Adrenal gland (tissue), 12 donors: Measurements from ENCODE around the gene DNAL4. TPM values are rescaled to one million over a fixed set of nuclear protein-coding genes. Genes with fewer than 3 reads are reported as not detected.

Experiments used
- DNase-seq, 7 donors: peaks; one replicate each; pipeline ENCODE4 v3.0.0-alpha.2; 2019 to 2020
- H3K27ac ChIP-seq, 5 donors: fragments of 200-600 bp; sonication (generic) in 4 of 5; 1 replicate in 3 of 5; 2 replicates in 2 of 5; pipeline versions ENCODE4 v1.5.1 to v1.8.0; 2016 to 2020; ENCODE audit warnings: mild to moderate bottlenecking in 1 of 5
- H3K27me3 ChIP-seq: fragments of 200-600 bp; 2 replicates; pipeline ENCODE4 v1.8.0; 2021
- H3K36me3 ChIP-seq, 2 donors: fragments of 200-600 bp; replicated peaks in 1 of 2; 1 replicate in 1 of 2; 2 replicates in 1 of 2; pipeline versions ENCODE4 v1.5.1 to v1.8.0; 2018 to 2022
- H3K4me1 ChIP-seq, 2 donors: fragments of 200-600 bp; replicated peaks in 1 of 2; 1 replicate in 1 of 2; 2 replicates in 1 of 2; pipeline versions ENCODE4 v1.5.1 to v1.8.0; 2018 to 2021
- H3K4me3 ChIP-seq, 4 donors: fragments of 200-600 bp; sonication (generic) in 3 of 4; one replicate each; pipeline ENCODE4 v1.5.1; 2016 to 2018
- H3K9me3 ChIP-seq, 3 donors: fragments of 200-600 bp; sonication (generic) in 1 of 3; replicated peaks in 1 of 3; 1 replicate in 2 of 3; 2 replicates in 1 of 3; pipeline versions ENCODE4 v1.5.1 to v1.8.0; 2016 to 2021
- POLR2A ChIP-seq, 2 donors: fragments of 450-650 bp; IDR thresholded peaks; one replicate each; pipeline ENCODE4 v1.6.1; 2017; ENCODE audit warnings: antibody characterized with exemption in 2 of 2, mild to moderate bottlenecking in 2 of 2, moderate library complexity in 1 of 2
- WGBS, 4 donors: extraction: QIAGEN DNeasy Blood & Tissue Kit in 2 of 4; methylation state at CpG; one replicate each; pipeline versions ENCODE4 v1.1.5 to v1.1.7; 2013 to 2017; 5-methylcytosine and 5-hydroxymethylcytosine counted together
- intact Hi-C, 2 donors: fragments of 100-400 bp; cut with DNase I; formaldehyde crosslinking; loops; one replicate each; pipeline versions ENCODE4 v1.14.1 to v1.15.0; 2022 to 2023
- polyA plus RNA-seq, 3 donors: library from polyadenylated mRNA; stranded (reverse); fragments of 200-250 nt in 2 of 3; fragments of 350-450 nt in 1 of 3; fragmentation: Illumina TruSeq in 1 of 3; extraction: RNeasy Lipid Tissue Mini Kit (QIAGEN cat#74804) in 1 of 3; gene quantifications; one replicate each; pipeline ENCODE4 v1.2.3, GENCODE V29; 2013 to 2014
- total RNA-seq, 9 donors: library from RNA; depleted of rRNA in 4 of 9; stranded (reverse); fragments of >200 nt in 4 of 9; fragments of 120-200 nt in 1 of 9; fragmentation: NEBNext Ultra II Directional in 1 of 9; extraction: Animal tissue kit (Norgen Biotek cat#: 25700) in 1 of 9; gene quantifications; one replicate each; pipeline versions ENCODE4 v1.1.0 to v1.2.4, GENCODE V29; 2013 to 2023
- TF ChIP-seq, protein P1 (sequence below), 6 experiments: fragments of 450-650 bp in 4 of 6; fragments of 200-600 bp in 2 of 6; sonication (generic) in 1 of 6; IDR thresholded peaks; 1 replicate in 5 of 6; 2 replicates in 1 of 6; pipeline versions ENCODE4 v1.5.1 to v1.8.0; 2016 to 2021; ENCODE audit warnings: antibody characterized with exemption in 6 of 6, mild to moderate bottlenecking in 2 of 6, moderate library complexity in 1 of 6
- donor health status: healthy with polysubstance abuse.
- donor health status: Bipolar disorder and iron deficiency.
- donor health status: DM: yes; HTN: yes; CAD: no.
- donor health status: DM: no; HTN: no; CAD: no.
- donor health status: DM: no; HTN: no; CAD: no.
- donor health status: DM: yes; HTN: yes; CAD: no.

Gene DNAL4
- total and polyA plus RNA-seq, 12 donors: 11.8 to 29.8 (median 19.1) TPM

DNA sequence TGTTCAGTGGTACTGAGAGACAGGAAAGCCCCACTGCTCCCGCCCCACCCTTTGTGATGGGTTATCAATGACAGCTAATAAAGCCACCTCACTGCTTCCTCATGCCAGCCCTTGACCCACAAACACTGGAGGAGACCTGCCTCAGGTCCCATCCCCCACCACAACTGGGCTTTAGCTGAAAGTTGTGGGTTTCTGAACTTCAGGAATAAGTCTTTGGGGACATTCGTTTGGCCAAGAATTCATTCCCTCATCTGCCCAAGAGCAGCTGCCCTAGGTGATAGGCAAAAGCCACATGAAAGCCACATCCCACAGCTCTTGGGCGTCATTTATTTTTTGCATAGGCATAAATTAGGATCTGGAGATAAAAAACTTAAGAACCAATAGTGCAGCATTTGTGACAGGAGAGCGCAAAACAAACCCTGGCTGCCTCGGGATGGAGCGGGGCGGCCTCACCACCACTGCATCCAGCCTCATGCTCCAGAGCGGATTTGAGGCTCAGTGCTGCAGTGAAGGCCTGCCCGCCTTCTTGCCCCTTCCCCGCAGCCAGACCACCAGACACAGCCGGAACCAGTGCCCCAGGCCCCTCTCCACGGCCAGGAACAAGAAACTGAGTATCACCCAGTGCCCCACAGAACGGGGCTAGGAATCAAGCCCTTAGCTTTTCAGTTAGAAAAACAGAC, 59.4 kb downstream of the DNAL4 start:
- intact Hi-C loops: no loop called here
- no peaks in the 10 kb centered on the region for H3K27me3 ChIP-seq
- TF ChIP-seq, protein P1, sequence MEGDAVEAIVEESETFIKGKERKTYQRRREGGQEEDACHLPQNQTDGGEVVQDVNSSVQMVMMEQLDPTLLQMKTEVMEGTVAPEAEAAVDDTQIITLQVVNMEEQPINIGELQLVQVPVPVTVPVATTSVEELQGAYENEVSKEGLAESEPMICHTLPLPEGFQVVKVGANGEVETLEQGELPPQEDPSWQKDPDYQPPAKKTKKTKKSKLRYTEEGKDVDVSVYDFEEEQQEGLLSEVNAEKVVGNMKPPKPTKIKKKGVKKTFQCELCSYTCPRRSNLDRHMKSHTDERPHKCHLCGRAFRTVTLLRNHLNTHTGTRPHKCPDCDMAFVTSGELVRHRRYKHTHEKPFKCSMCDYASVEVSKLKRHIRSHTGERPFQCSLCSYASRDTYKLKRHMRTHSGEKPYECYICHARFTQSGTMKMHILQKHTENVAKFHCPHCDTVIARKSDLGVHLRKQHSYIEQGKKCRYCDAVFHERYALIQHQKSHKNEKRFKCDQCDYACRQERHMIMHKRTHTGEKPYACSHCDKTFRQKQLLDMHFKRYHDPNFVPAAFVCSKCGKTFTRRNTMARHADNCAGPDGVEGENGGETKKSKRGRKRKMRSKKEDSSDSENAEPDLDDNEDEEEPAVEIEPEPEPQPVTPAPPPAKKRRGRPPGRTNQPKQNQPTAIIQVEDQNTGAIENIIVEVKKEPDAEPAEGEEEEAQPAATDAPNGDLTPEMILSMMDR (IDR thresholded peaks at IDR 0.05): no peak
- TF ChIP-seq POLR2A (IDR thresholded peaks at IDR 0.05): no peak
- WGBS, 4 donors: 83 to 93% (median 88%) methylated on average over 12 to 13 of the region's 13 CpGs
- DNase-seq: peak in 1 of 7 donors; percentile 42
- H3K27ac ChIP-seq: peak overlapping the region in 4 of 5 donors; percentile 16 to 83 (median 77)
- H3K36me3 ChIP-seq: peaks cover 0 to 74% of the 10 kb centered on the region in 2 donors
- no peaks in the 10 kb centered on the region for H3K9me3 ChIP-seq
- peaks cover 18 to 19% of the 10 kb centered on the region in 2 donors for H3K4me1 ChIP-seq
- H3K4me3 ChIP-seq: no peak overlapping the region

DNA sequence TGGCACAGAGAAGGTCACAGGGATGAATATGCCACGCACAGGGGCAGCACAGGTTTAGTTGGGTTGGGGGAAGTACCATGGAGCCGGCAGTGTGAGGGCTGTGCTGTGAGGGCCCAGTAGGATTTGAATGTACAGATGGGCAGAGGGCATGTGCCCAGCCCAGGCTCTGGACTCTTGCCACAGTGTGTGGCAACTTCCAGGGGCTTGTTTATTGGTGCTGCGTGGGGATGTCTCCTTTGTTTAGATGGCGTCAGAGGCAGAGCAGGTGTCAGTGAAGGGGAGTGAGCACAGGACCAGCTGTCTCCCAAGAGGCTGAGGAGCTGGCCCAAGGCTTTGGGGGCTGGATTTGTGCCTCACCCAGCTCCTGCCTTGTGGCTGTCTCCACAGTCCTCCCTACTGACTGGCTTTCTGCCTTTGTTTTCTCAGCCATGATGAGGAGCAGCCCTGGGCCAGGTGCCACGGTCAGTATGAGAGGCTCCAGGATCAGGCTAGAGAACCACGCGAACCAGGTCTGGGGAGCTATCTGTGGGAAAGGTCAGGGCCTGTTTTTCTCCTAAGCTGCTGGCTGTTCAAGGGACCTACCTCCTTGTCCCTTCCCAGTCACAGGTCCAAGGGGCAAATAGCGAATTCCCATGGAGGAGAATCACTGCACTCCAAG, 60.1 kb downstream of the DNAL4 start:
- H3K4me1 ChIP-seq: peaks cover 18 to 24% of the 10 kb centered on the region in 2 donors

GRCh38 chr22:38733329-38733723, 60.6 kb downstream of the DNAL4 start:
- Histone ChIP-seq H3K4me1 (peaks cover 18 to 29% of the 10 kb centered on the region in 2 donors), H3K9me3 (no peaks in the 10 kb centered on the region), H3K27me3 (no peaks in the 10 kb centered on the region), H3K4me3 (no peak overlapping the region), H3K36me3 (peaks cover 0 to 72% of the 10 kb centered on the region in 2 donors), H3K27ac (peak overlapping the region in 4 of 5 donors; percentile 16 to 83 (median 77))
- TF ChIP-seq POLR2A (IDR thresholded peaks at IDR 0.05): no peak
- TF ChIP-seq, protein P1 (IDR thresholded peaks at IDR 0.05): peak; percentile 35 to 69 (median 54)
- 12 to 42% (median 38%) methylated on average over 3 to 4 of the region's 4 CpGs for WGBS, 4 donors
- intact Hi-C loops: no loop called here
- peak in 1 of 7 donors; percentile 51 for DNase-seq

More for the DNA sequence above, 60.1 kb downstream of the DNAL4 start:
- intact Hi-C loops: no loop called here
- 37 to 60% (median 41%) methylated on average over 2 to 8 of the region's 8 CpGs for whole genome bisulfite sequencing, 4 donors
- no peaks in the 10 kb centered on the region for H3K27me3 ChIP-seq
- TF ChIP-seq, protein P1 (IDR thresholded peaks at IDR 0.05): no peak
- TF ChIP-seq POLR2A (IDR thresholded peaks at IDR 0.05): no peak
- H3K27ac ChIP-seq: peak overlapping the region in 4 of 5 donors; percentile 16 to 83 (median 77)
- no peaks in the 10 kb centered on the region for H3K9me3 ChIP-seq
- H3K4me3 ChIP-seq: no peak overlapping the region
- H3K36me3 ChIP-seq: peaks cover 0 to 72% of the 10 kb centered on the region in 2 donors
- DNase-seq: peak in 6 of 7 donors; percentile 71 to 80 (median 76)

GRCh38 chr22:38732251-38732815, 61.6 kb downstream of the DNAL4 start:
- no peaks in the 10 kb centered on the region for H3K9me3 ChIP-seq
- intact Hi-C loops: no loop called here
- H3K4me1 ChIP-seq: peaks cover 18 to 34% of the 10 kb centered on the region in 2 donors
- WGBS, 4 donors: 81 to 82% (median 81%) methylated on average over 12 to 13 of the region's 13 CpGs
- H3K27me3 ChIP-seq: no peaks in the 10 kb centered on the region
- TF ChIP-seq, protein P1 (IDR thresholded peaks at IDR 0.05): no peak
- TF ChIP-seq POLR2A (IDR thresholded peaks at IDR 0.05): no peak
- peak overlapping the region in 2 of 5 donors; percentile 34 to 83 for H3K27ac ChIP-seq
- H3K36me3 ChIP-seq: peaks cover 0 to 72% of the 10 kb centered on the region in 2 donors
- DNase-seq: peak in 1 of 7 donors; percentile 17
- H3K4me3 ChIP-seq: no peak overlapping the region
